ENCODE measurements around the gene PLA2G4E.

The PLA2G4E gene

GRCh38 chr15:41969851-41970431 lies 50.9 kb downstream of the PLA2G4E start:
- TF ChIP-seq OSR1 (CRISPR knock-in tag; IDR thresholded peaks at IDR 0.05) (no peak), ZNF565 (CRISPR knock-in tag; conservative IDR thresholded peaks at IDR 0.05; ENCODE audit: low read depth) (no peak), ISL1 (CRISPR knock-in tag; IDR thresholded peaks at IDR 0.05) (no peak), PPARA (CRISPR knock-in tag; IDR thresholded peaks at IDR 0.05; ENCODE audit: borderline replicate concordance) (no peak), GLIS3 (CRISPR knock-in tag; IDR thresholded peaks at IDR 0.05) (no peak), RARB (CRISPR knock-in tag; IDR thresholded peaks at IDR 0.05) (no peak), ZC3H10 (CRISPR knock-in tag; IDR thresholded peaks at IDR 0.05) (no peak)
- TF ChIP-seq, protein P1, sequence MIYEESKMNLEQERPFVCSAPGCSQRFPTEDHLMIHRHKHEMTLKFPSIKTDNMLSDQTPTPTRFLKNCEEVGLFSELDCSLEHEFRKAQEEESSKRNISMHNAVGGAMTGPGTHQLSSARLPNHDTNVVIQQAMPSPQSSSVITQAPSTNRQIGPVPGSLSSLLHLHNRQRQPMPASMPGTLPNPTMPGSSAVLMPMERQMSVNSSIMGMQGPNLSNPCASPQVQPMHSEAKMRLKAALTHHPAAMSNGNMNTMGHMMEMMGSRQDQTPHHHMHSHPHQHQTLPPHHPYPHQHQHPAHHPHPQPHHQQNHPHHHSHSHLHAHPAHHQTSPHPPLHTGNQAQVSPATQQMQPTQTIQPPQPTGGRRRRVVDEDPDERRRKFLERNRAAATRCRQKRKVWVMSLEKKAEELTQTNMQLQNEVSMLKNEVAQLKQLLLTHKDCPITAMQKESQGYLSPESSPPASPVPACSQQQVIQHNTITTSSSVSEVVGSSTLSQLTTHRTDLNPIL (CRISPR knock-in tag; IDR thresholded peaks at IDR 0.05; ENCODE audit: low read depth) = no peak
- no peak for ATAC-seq

GRCh38 chr15:41968701-41969100 lies 52.1 kb downstream of the PLA2G4E start:
- TF ChIP-seq ISL1 (CRISPR knock-in tag; IDR thresholded peaks at IDR 0.05) (no peak), RARB (CRISPR knock-in tag; IDR thresholded peaks at IDR 0.05) (no peak), ESRRG (CRISPR knock-in tag; IDR thresholded peaks at IDR 0.05) (no peak), PATZ1 (CRISPR knock-in tag; IDR thresholded peaks at IDR 0.05; ENCODE audit: borderline replicate concordance) (no peak)
- TF ChIP-seq, protein P1 (CRISPR knock-in tag; IDR thresholded peaks at IDR 0.05; ENCODE audit: low read depth) = no peak
- TF ChIP-seq, protein P2, sequence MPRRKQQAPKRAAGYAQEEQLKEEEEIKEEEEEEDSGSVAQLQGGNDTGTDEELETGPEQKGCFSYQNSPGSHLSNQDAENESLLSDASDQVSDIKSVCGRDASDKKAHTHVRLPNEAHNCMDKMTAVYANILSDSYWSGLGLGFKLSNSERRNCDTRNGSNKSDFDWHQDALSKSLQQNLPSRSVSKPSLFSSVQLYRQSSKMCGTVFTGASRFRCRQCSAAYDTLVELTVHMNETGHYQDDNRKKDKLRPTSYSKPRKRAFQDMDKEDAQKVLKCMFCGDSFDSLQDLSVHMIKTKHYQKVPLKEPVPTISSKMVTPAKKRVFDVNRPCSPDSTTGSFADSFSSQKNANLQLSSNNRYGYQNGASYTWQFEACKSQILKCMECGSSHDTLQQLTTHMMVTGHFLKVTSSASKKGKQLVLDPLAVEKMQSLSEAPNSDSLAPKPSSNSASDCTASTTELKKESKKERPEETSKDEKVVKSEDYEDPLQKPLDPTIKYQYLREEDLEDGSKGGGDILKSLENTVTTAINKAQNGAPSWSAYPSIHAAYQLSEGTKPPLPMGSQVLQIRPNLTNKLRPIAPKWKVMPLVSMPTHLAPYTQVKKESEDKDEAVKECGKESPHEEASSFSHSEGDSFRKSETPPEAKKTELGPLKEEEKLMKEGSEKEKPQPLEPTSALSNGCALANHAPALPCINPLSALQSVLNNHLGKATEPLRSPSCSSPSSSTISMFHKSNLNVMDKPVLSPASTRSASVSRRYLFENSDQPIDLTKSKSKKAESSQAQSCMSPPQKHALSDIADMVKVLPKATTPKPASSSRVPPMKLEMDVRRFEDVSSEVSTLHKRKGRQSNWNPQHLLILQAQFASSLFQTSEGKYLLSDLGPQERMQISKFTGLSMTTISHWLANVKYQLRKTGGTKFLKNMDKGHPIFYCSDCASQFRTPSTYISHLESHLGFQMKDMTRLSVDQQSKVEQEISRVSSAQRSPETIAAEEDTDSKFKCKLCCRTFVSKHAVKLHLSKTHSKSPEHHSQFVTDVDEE (CRISPR knock-in tag; IDR thresholded peaks at IDR 0.05) = no peak

GRCh38 chr15:41967506-41968206 lies 53.2 kb downstream of the PLA2G4E start:
- no peak for ATAC-seq
- TF ChIP-seq SNAI2 (CRISPR knock-in tag; IDR thresholded peaks at IDR 0.05) (no peak), GLIS3 (CRISPR knock-in tag; IDR thresholded peaks at IDR 0.05) (no peak), ZFP30 (CRISPR knock-in tag; IDR thresholded peaks at IDR 0.05) (no peak), PATZ1 (CRISPR knock-in tag; IDR thresholded peaks at IDR 0.05; ENCODE audit: borderline replicate concordance) (no peak), ZFP3 (CRISPR knock-in tag; IDR thresholded peaks at IDR 0.05) (no peak), RARB (CRISPR knock-in tag; IDR thresholded peaks at IDR 0.05) (no peak), OSR1 (CRISPR knock-in tag; IDR thresholded peaks at IDR 0.05) (no peak), ESRRG (CRISPR knock-in tag; IDR thresholded peaks at IDR 0.05) (no peak), BACH2 (CRISPR knock-in tag; IDR thresholded peaks at IDR 0.05; ENCODE audit: borderline replicate concordance) (no peak), ISL1 (CRISPR knock-in tag; IDR thresholded peaks at IDR 0.05) (no peak), ZC3H10 (CRISPR knock-in tag; IDR thresholded peaks at IDR 0.05) (no peak), TCF4 (CRISPR knock-in tag; IDR thresholded peaks at IDR 0.05; ENCODE audit: borderline replicate concordance) (no peak), ZNF70 (CRISPR knock-in tag; IDR thresholded peaks at IDR 0.05) (no peak)
- TF ChIP-seq, protein P1 (CRISPR knock-in tag; IDR thresholded peaks at IDR 0.05; ENCODE audit: low read depth) = no peak
- TF ChIP-seq, protein P3, sequence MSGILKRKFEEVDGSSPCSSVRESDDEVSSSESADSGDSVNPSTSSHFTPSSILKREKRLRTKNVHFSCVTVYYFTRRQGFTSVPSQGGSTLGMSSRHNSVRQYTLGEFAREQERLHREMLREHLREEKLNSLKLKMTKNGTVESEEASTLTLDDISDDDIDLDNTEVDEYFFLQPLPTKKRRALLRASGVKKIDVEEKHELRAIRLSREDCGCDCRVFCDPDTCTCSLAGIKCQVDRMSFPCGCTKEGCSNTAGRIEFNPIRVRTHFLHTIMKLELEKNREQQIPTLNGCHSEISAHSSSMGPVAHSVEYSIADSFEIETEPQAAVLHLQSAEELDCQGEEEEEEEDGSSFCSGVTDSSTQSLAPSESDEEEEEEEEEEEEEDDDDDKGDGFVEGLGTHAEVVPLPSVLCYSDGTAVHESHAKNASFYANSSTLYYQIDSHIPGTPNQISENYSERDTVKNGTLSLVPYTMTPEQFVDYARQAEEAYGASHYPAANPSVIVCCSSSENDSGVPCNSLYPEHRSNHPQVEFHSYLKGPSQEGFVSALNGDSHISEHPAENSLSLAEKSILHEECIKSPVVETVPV (CRISPR knock-in tag; IDR thresholded peaks at IDR 0.05) = no peak

More at GRCh38 chr15:41968701-41969100, 52.1 kb downstream of the PLA2G4E start:
- no peak for ATAC-seq
